Nasal cavity respiratory epithelium epithelial cell of viscerocranial mucosa (primary cell): ENCODE measurements around the gene STYX. TPM values are rescaled to one million over a fixed set of nuclear protein-coding genes. Genes with fewer than 3 reads are reported as not detected.

Source experiments
- total RNA-seq: library from RNA; depleted of rRNA; stranded (reverse); fragments of >200 nt; gene quantifications from 2 replicates; pipeline ENCODE4 v1.2.3, GENCODE V29; 2014

Gene STYX, protein sequence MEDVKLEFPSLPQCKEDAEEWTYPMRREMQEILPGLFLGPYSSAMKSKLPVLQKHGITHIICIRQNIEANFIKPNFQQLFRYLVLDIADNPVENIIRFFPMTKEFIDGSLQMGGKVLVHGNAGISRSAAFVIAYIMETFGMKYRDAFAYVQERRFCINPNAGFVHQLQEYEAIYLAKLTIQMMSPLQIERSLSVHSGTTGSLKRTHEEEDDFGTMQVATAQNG
- total RNA-seq: 19.0 and 23.9 TPM in 2 replicates

DNA sequence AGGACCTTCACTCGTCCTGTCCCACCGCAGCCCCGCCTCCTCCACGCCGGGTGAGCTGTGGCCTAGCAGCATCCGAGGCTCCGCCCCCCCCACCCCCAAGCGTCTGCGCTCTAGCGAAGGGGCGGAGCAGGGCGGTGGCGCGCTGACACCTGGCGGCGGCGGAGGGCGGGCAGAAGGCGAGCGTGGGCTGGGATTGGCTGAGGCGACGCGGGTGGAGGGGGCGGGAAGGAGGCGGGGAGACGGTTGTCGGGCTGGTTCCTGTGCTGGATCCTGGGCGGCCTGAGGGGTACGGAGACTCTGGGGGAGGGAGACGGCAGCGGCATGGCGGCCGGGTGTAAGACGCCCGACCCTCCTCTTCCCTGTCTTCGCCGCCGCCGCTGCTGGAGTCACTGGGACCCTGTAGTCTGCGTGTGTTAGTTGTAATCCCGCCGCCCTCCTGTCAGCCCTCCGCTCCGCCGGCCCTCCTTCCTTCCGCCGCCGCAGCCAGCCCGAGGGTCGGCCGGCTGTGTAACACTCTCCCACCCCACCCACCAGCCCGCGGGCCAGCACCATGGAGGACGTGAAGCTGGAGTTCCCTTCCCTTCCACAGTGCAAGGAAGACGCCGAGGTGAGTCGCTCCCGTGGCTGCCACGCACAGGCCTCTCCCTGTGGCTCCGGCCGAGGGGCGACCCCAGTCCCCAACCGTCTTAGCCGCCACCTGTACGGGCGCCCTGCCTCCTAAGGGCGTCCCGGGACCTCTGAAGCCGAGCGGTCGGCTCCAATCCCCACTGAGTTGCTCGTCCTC lies at the start of gene STYX:
Gene STYX (plus strand): TSS at position 242 of the 784 bp plus-strand sequence. CDS start 309 bp downstream, at position 551.

DNA sequence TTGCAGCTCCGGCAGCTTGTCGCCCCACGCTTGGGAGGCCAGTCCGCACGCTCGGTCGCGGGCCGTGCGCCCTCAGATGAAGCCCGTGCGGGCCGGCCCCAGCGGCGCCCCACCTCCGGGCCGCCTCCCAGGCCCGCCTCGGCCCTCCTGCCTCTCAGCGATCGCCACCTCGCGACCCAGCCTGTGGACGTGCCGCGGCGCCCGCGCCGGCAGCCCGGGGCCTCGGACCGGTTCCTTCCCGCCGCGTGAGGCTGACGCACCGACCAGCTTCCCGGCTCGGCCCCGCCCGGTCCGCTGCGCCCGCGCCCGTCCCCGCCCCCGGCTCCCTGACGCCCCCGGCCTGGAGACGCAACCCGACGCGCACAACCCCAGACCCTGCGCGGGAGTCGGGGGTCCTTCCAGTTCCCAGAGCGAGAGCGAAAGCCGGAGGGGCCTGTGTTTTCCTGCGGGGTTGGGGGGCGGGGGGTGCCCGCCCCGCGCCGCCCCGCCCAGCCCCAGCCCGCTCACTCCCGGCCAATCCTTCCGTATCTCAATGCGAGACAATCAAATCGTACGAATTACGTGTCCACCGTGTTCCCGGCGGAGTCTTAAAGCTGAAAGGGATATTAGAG lies 34.4 kb upstream of the STYX start, which contains the start of gene ERO1A:
Gene ERO1A (minus strand): TSS at position 78 of the 611 bp plus-strand sequence. CDS start 77 bp downstream, at position 1.

DNA sequence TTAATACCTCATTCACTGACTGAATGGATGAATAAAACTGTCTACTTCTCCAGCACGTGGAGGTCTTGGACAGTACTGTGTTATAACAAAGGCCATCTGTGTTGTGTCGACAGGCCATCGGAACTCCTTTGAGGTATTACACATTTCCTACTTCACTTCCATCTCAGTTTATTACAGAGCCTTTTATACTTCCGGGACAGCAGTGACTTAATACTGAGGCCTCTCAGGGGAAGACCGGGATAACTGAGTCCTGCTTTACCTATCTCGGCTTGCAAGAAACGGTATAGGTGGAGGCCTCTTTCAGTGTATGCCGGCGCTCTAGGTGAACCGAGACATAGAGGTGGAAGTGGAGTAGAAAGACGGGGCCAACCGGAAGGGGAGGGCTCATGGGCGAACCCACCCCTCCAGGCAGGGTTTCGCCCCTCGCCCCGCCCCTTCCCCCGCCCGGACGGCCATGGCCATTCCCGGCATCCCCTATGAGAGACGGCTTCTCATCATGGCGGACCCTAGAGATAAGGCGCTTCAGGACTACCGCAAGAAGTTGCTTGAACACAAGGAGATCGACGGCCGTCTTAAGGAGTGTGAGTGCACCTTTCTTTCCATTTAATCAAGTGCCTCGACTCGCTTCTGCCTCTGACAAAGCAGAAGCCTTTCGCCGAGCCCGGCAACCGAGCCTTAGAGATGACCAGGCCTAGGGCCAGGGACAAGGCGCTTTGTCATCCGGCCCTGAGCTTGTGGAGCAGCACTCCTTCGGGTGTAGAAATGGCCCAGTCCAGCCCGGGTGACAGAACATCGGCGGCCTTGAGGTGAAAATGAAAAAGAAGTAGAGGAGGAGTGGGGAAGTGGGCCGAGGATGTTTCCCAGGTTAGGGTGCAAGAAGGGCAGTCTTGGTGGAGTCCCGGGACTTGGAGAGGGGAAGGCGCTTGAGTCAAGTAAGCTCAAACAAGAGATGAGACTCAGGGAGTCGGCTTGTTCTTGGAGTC lies 23.0 kb upstream of the STYX start, which contains the start of gene PSMC6:
Gene PSMC6 (plus strand): TSS at position 477 of the 983 bp plus-strand sequence. CDS start 20 bp downstream, at position 497.

DNA sequence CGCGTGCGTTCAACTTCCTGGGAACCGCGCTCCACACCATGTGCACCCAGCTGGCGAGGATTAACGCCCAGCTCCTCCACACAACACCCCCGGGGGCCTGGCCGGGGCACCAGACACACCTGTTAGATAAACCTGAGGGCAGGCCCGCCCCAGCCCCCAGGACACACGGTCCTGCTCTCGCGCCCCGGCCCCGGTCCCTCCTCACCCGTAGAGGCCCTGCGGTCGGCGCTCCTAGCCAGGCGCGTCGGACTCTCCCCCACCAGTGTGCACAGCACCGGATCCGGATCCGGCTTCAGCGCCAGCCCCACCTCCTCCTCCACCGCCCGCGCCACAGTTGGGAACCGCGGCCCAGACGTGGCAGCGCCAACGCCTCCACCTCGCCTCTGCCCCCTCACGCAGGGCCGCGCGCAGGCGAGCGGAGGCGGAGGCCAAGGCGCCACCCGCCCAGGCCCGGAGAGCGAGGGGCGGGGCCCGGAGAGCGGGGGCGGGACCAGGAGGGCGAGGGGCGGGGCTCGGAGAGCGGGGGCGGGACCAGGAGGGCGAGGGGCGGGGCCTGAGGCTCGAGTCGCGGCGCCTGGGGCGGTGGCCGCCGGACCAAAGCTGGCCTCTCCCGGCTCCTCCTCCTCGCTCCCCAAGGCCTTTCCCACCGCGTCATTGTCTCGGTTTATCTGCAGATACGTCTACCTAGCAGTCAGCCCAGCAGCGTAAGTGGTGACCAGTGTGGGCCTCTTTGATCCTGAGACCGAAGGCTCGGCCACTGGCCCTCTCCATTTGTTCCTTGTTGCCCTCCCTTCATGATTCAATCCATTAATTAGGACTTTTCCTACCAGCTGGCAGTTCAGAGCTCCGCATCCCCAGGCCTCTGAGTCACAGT lies 61.5 kb downstream of the STYX start, which contains the start of gene GNPNAT1:
Gene GNPNAT1 (minus strand): TSS at position 385 of the 874 bp plus-strand sequence. CDS start 6,957 bp downstream, outside the sequence.

Other genes with a start within 250 kb of the STYX start
- gene TXNDC16, start 177.7 kb upstream of the STYX start, total RNA-seq: 1.9 and 2.1 TPM in 2 replicates
- gene GPR137C, start 177.3 kb upstream of the STYX start, total RNA-seq: under 0.01 and 0.07 TPM in 2 replicates
- 162 and 219 TPM in 2 replicates for gene ERO1A, start 34.6 kb upstream of the STYX start, total RNA-seq
- gene PSMC6, start 23.0 kb upstream of the STYX start, total RNA-seq: 80.0 and 113 TPM in 2 replicates
- 34.8 and 51.6 TPM in 2 replicates for gene GNPNAT1, start 61.4 kb downstream of the STYX start, total RNA-seq
- gene FERMT2, start 220.9 kb downstream of the STYX start, total RNA-seq: 26.4 and 34.2 TPM in 2 replicates